ENCODE data around the gene CCR6. TPM values are rescaled to one million over a fixed set of nuclear protein-coding genes. Genes with fewer than 3 reads are reported as not detected.

CCR6 gene
- total and polyA plus RNA-seq, 2 of the 8 experiments (the other 6 are each of a cell fraction or from before 2014, with no cell fraction given) = 0.06 TPM; not detected in 1

DNA sequence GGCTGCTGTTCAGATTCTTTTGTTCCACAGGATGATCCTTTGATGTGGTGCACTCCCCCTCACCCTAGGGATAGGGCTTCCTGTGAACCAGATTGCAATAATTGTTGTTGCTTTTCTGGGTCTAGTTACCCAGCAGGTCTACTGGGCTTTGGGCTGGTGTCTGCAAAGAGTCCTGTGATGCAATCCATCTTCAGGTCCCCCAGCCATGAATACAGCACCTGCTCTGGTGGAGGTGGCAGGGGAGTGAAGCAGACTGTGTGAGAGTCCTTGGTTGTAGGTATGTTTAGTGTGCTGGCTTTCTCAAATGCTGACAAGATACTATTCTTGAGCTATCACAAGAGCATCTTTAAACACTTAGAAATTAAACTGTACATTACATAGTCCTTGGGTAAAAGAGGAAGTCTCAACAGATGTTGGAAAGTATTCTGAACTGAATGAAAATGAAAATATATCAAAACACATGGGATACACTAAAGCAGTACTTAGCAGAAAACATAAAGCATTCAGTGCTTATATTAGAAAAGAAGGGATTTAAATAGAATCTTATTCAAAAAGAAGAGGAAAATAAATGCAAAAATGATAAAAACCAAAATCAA, 49.1 kb upstream of the CCR6 start:
- Histone ChIP-seq H3K56ac (replicated peaks; ENCODE audit: insufficient read length, low read depth, low read length) (no peak overlapping the region), H3K18ac (ENCODE audit: extremely low read depth, low read length) (no peak overlapping the region), H3K4ac (replicated peaks; ENCODE audit: insufficient read length, low read depth, low read length) (no peak overlapping the region), H3K4me3 (ENCODE audit: extremely low read depth in 1 of 4, insufficient read depth in 2 of 4, low read depth in 3 of 4, low read length in 4 of 4) (no peak overlapping the region), H3K4me1 (replicated peaks in 1 of 4; ENCODE audit: control insufficient read depth in 3 of 4, insufficient read depth in 4 of 4, low read length in 3 of 4) (no peaks in the 10 kb centered on the region), H2BK5ac (ENCODE audit: low read depth, low read length) (no peak overlapping the region), H3K23ac (ENCODE audit: insufficient read length) (no peak overlapping the region), H2AK5ac (ENCODE audit: low read depth, low read length) (no peak overlapping the region), H2BK120ac (replicated peaks; ENCODE audit: low read depth, low read length) (no peak overlapping the region), H3K4me2 (ENCODE audit: insufficient read depth in 1 of 2, low read depth in 2 of 2, low read length in 2 of 2) (no peak overlapping the region), H3K79me2 (ENCODE audit: control insufficient read depth in 1 of 2, insufficient read depth in 2 of 2, low read length in 2 of 2) (no peaks in the 10 kb centered on the region), H3K9me3 (ENCODE audit: insufficient read depth in 2 of 2, low read depth in 1 of 2, low read length in 1 of 2) (no peaks in the 10 kb centered on the region; a peak in 1 of 4 replicates), H3K9ac (replicated peaks in 1 of 4; ENCODE audit: extremely low read depth in 1 of 4, low read depth in 3 of 4, low read length in 3 of 4) (no peak overlapping the region), H3K14ac (ENCODE audit: insufficient read length) (no peak overlapping the region), H4K20me1 (replicated peaks in 1 of 2; ENCODE audit: control insufficient read depth in 1 of 2, insufficient read depth in 2 of 2, low read length in 2 of 2) (no peaks in the 10 kb centered on the region), H3K27ac (ENCODE audit: low read depth, low read length) (no peak overlapping the region), H3K79me1 (ENCODE audit: low read depth, low read length) (no peaks in the 10 kb centered on the region), H2BK15ac (ENCODE audit: low read length) (no peak overlapping the region), H4K5ac (ENCODE audit: insufficient read length, low read depth, low read length) (no peak overlapping the region), H4K91ac (replicated peaks; ENCODE audit: insufficient read length, low read length) (no peak overlapping the region), H4K8ac (ENCODE audit: extremely low read depth, insufficient read depth, low read length) (no peak overlapping the region), H3K36me3 (ENCODE audit: control insufficient read depth in 2 of 4, insufficient read depth in 4 of 4, low read length in 3 of 4) (no peaks in the 10 kb centered on the region), H3K23me2 (ENCODE audit: low read depth, low read length) (no peaks in the 10 kb centered on the region), H3K27me3 (replicated peaks in 1 of 4; ENCODE audit: control insufficient read depth in 3 of 4, extremely low read depth in 1 of 4, insufficient read depth in 3 of 4, low read length in 3 of 4) (no peaks in the 10 kb centered on the region), H2BK20ac (ENCODE audit: low read length) (no peak overlapping the region), H2AFZ (ENCODE audit: low read length) (no peak overlapping the region), H2BK12ac (ENCODE audit: low read depth, low read length) (no peak overlapping the region)
- ChIA-PET POLR2A (ENCODE audit: partially characterized antibody) (no interaction called here), CTCF (ENCODE audit: partially characterized antibody) (interaction anchor here (1.2 kb wide), 1 partner anchor 278 kb away, joined by 3 read pairs; no protein-coding TSS in a partner anchor)
- TF ChIP-seq ATF3 (IDR thresholded peaks at IDR 0.05; ENCODE audit: insufficient read depth, low read depth, low read length) (no peak), YY1 (IDR thresholded peaks at IDR 0.05; ENCODE audit: low read depth, low read length) (no peak), ASH2L (IDR thresholded peaks at IDR 0.05; ENCODE audit: low read length) (no peak), BACH1 (IDR thresholded peaks at IDR 0.05; ENCODE audit: low read length) (no peak), SIX5 (IDR thresholded peaks at IDR 0.05; ENCODE audit: low read depth, low read length) (no peak), CBX8 (IDR thresholded peaks at IDR 0.05; ENCODE audit: borderline replicate concordance, low read depth, low read length) (no peak), KDM4A (IDR thresholded peaks at IDR 0.05; ENCODE audit: low read depth, low read length, severe bottlenecking) (no peak), HDAC2 (IDR thresholded peaks at IDR 0.05; ENCODE audit: borderline replicate concordance in 1 of 2, low read depth in 2 of 2, low read length in 2 of 2) (no peak), CEBPB (IDR thresholded peaks at IDR 0.05; ENCODE audit: low read depth, low read length) (no peak), POLR2AphosphoS5 (IDR thresholded peaks at IDR 0.05; ENCODE audit: low read depth, low read length) (no peak)
- FAIRE-seq (no peak), DNase-seq (ENCODE audit: low read depth in 1 of 2, low spot score in 2 of 2) (no peak)

Data from H1 (cell line).